ENCODE data around the gene TMEM185A. TPM values are rescaled to one million over a fixed set of nuclear protein-coding genes. Genes with fewer than 3 reads are reported as not detected.
"Not testable (repeated sequence)": the region's sequence is repeated elsewhere in the genome, so short reads cannot be mapped to it uniquely, and the experiment has no call there.

Gene TMEM185A
- polyA plus RNA-seq, 1 donor from 2014 or later: 36.5 TPM

DNA sequence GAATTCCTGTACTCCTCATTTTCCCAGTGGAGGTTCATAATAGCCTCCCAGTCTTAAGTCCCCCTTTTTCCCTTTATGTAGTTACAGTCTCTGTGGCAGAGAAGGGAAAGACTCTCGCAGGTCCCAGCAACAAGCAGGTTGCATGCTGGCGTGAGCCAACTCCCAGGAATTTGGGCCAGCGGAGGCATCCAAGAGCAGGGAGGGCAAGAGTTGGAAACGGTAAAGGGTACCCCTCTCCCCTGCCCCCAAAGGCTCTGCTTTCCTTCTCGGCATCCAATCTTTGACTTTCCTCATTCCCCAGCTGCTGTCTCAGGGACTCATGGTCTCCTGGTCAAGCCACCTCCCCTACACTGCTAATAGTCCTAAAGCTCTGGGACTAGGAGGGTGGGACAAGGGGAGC, 21.1 kb downstream of the TMEM185A start:
- H2AFZ ChIP-seq (ENCODE audit: low read depth, low read length): no peak overlapping the region
- no peak overlapping the region for H3K27ac ChIP-seq (ENCODE audit: low read length)

DNA sequence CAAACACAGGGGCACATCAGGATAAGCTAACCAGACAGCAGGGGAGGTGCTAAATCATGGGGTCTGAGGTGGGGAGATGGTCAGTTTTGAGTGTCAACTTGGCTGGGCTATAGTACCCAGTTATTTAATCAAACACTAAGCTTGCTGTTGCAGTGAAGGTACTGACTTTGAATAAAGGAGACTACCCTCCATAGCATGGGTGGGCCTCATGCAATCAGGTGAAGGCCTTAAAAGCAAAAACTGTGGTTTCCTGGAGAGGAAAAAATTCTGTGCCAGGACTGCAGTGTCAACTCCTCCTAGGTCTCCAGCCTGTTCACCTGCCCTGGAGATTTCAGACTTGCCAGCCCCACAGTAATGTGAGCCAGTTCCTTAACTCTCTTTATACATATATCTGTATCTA, 23.9 kb downstream of the TMEM185A start:
- no peaks in the 10 kb centered on the region for H4K20me1 ChIP-seq (ENCODE audit: insufficient read depth)
- H3K4me2 ChIP-seq (ENCODE audit: low read length): no peak overlapping the region
- H3K9me3 ChIP-seq (ENCODE audit: low read length): no peaks in the 10 kb centered on the region
- no peaks in the 10 kb centered on the region for H3K36me3 ChIP-seq (ENCODE audit: insufficient read depth, low read length)
- H3K27me3 ChIP-seq (ENCODE audit: insufficient read depth, low read depth, low read length): no peaks in the 10 kb centered on the region
- H3K9me2 ChIP-seq (ENCODE audit: insufficient read depth, low read length): no peaks in the 10 kb centered on the region
- no peak overlapping the region for H3K27ac ChIP-seq (ENCODE audit: low read length)
- no peaks in the 10 kb centered on the region for H3F3A ChIP-seq (ENCODE audit: insufficient read depth, low read length, poor library complexity, severe bottlenecking)
- no peak overlapping the region for H3K4me3 ChIP-seq (ENCODE audit: low read length)
- H3K9ac ChIP-seq (ENCODE audit: low read length): no peak overlapping the region
- TF ChIP-seq RAD21 (conservative IDR thresholded peaks at IDR 0.05): no peak
- TF ChIP-seq TAF1 (IDR thresholded peaks at IDR 0.05; ENCODE audit: low read depth): no peak
- TF ChIP-seq, protein P1, sequence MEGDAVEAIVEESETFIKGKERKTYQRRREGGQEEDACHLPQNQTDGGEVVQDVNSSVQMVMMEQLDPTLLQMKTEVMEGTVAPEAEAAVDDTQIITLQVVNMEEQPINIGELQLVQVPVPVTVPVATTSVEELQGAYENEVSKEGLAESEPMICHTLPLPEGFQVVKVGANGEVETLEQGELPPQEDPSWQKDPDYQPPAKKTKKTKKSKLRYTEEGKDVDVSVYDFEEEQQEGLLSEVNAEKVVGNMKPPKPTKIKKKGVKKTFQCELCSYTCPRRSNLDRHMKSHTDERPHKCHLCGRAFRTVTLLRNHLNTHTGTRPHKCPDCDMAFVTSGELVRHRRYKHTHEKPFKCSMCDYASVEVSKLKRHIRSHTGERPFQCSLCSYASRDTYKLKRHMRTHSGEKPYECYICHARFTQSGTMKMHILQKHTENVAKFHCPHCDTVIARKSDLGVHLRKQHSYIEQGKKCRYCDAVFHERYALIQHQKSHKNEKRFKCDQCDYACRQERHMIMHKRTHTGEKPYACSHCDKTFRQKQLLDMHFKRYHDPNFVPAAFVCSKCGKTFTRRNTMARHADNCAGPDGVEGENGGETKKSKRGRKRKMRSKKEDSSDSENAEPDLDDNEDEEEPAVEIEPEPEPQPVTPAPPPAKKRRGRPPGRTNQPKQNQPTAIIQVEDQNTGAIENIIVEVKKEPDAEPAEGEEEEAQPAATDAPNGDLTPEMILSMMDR (IDR thresholded peaks at IDR 0.05; ENCODE audit: poor library complexity, severe bottlenecking): no peak
- TF ChIP-seq MXI1 (conservative IDR thresholded peaks at IDR 0.05; ENCODE audit: poor library complexity, severe bottlenecking): no peak
- no peak for TF ChIP-seq POLR2AphosphoS5 (IDR thresholded peaks at IDR 0.05)
- no peak for TF ChIP-seq EZH2 (IDR thresholded peaks at IDR 0.05; ENCODE audit: borderline replicate concordance, insufficient read depth, low read length, poor library complexity, severe bottlenecking)
- TF ChIP-seq EP300 (conservative IDR thresholded peaks at IDR 0.05; ENCODE audit: poor library complexity, severe bottlenecking): no peak
- TF ChIP-seq, protein P2, sequence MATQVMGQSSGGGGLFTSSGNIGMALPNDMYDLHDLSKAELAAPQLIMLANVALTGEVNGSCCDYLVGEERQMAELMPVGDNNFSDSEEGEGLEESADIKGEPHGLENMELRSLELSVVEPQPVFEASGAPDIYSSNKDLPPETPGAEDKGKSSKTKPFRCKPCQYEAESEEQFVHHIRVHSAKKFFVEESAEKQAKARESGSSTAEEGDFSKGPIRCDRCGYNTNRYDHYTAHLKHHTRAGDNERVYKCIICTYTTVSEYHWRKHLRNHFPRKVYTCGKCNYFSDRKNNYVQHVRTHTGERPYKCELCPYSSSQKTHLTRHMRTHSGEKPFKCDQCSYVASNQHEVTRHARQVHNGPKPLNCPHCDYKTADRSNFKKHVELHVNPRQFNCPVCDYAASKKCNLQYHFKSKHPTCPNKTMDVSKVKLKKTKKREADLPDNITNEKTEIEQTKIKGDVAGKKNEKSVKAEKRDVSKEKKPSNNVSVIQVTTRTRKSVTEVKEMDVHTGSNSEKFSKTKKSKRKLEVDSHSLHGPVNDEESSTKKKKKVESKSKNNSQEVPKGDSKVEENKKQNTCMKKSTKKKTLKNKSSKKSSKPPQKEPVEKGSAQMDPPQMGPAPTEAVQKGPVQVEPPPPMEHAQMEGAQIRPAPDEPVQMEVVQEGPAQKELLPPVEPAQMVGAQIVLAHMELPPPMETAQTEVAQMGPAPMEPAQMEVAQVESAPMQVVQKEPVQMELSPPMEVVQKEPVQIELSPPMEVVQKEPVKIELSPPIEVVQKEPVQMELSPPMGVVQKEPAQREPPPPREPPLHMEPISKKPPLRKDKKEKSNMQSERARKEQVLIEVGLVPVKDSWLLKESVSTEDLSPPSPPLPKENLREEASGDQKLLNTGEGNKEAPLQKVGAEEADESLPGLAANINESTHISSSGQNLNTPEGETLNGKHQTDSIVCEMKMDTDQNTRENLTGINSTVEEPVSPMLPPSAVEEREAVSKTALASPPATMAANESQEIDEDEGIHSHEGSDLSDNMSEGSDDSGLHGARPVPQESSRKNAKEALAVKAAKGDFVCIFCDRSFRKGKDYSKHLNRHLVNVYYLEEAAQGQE (IDR thresholded peaks at IDR 0.05; ENCODE audit: borderline replicate concordance): no peak
- TF ChIP-seq SMC3 (conservative IDR thresholded peaks at IDR 0.05; ENCODE audit: poor library complexity): no peak
- H3K79me2 ChIP-seq (replicated peaks; ENCODE audit: insufficient read depth, low read length): no peaks in the 10 kb centered on the region
- no peak overlapping the region for H2AFZ ChIP-seq (ENCODE audit: low read depth, low read length)

More for the DNA sequence above, 21.1 kb downstream of the TMEM185A start:
- H3K4me2 ChIP-seq (ENCODE audit: low read length): no peak overlapping the region
- H4K20me1 ChIP-seq (ENCODE audit: insufficient read depth): no peaks in the 10 kb centered on the region
- H3K9me3 ChIP-seq (ENCODE audit: low read length): no peaks in the 10 kb centered on the region
- no peak overlapping the region for H3K4me3 ChIP-seq (ENCODE audit: low read length)
- no peaks in the 10 kb centered on the region for H3K27me3 ChIP-seq (ENCODE audit: insufficient read depth, low read depth, low read length)
- H3K79me2 ChIP-seq (replicated peaks; ENCODE audit: insufficient read depth, low read length): no peaks in the 10 kb centered on the region
- H3K36me3 ChIP-seq (ENCODE audit: insufficient read depth, low read length): no peaks in the 10 kb centered on the region
- TF ChIP-seq RAD21 (conservative IDR thresholded peaks at IDR 0.05): no peak
- no peak for TF ChIP-seq POLR2AphosphoS5 (IDR thresholded peaks at IDR 0.05)
- TF ChIP-seq MXI1 (conservative IDR thresholded peaks at IDR 0.05; ENCODE audit: poor library complexity, severe bottlenecking): no peak
- no peak for TF ChIP-seq SMC3 (conservative IDR thresholded peaks at IDR 0.05; ENCODE audit: poor library complexity)
- TF ChIP-seq TAF1 (IDR thresholded peaks at IDR 0.05; ENCODE audit: low read depth): no peak
- TF ChIP-seq, protein P2 (IDR thresholded peaks at IDR 0.05; ENCODE audit: borderline replicate concordance): no peak
- TF ChIP-seq, protein P1 (IDR thresholded peaks at IDR 0.05; ENCODE audit: poor library complexity, severe bottlenecking): no peak
- TF ChIP-seq EP300 (conservative IDR thresholded peaks at IDR 0.05; ENCODE audit: poor library complexity, severe bottlenecking): no peak
- TF ChIP-seq EZH2 (IDR thresholded peaks at IDR 0.05; ENCODE audit: borderline replicate concordance, insufficient read depth, low read length, poor library complexity, severe bottlenecking): no peak
- H3K9ac ChIP-seq (ENCODE audit: low read length): no peak overlapping the region
- no peaks in the 10 kb centered on the region for H3F3A ChIP-seq (ENCODE audit: insufficient read depth, low read length, poor library complexity, severe bottlenecking)
- H3K9me2 ChIP-seq (ENCODE audit: insufficient read depth, low read length): no peaks in the 10 kb centered on the region

DNA sequence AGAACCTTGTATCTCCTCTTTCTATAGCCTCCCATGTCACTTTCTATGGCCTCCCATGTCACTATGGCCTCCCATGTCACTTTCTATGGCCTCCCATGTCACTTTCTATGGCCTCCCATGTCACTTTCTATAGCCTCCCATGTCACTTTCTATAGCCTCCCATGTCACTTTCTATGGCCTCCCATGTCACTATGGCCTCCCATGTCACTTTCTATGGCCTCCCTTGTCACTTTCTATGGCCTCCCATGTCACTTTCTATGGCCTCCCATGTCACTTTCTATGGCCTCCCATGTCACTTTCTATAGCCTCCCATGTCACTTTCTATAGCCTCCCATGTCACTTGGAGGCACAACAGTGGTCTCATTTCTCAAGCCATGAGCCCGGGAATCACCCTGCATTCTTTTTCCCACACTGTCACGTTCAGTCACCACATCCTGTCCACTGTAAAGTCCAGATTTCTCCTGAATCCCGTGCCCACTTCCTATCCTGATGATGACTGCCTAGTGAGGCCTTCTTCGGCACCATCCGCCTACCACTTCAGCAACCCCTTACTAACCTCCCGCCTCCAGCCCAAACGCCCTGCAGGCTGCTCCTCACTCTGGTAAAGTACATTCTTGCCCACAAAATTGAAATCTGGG, 26.2 kb downstream of the TMEM185A start:
- not testable (repeated sequence) for H4K20me1 ChIP-seq (ENCODE audit: insufficient read depth); H3K36me3 ChIP-seq (ENCODE audit: insufficient read depth, low read length); H3K79me2 ChIP-seq (replicated peaks; ENCODE audit: insufficient read depth, low read length); H3F3A ChIP-seq (ENCODE audit: insufficient read depth, low read length, poor library complexity, severe bottlenecking); H3K9me3 ChIP-seq (ENCODE audit: low read length); H3K4me2 ChIP-seq (ENCODE audit: low read length); H3K9me2 ChIP-seq (ENCODE audit: insufficient read depth, low read length); H3K4me3 ChIP-seq (ENCODE audit: low read length); H3K27me3 ChIP-seq (ENCODE audit: insufficient read depth, low read depth, low read length); H3K9ac ChIP-seq (ENCODE audit: low read length); H2AFZ ChIP-seq (ENCODE audit: low read depth, low read length); H3K27ac ChIP-seq (ENCODE audit: low read length)

Measured in neural cell (in vitro differentiated cells).